GM23338 (cell line): ENCODE results near the gene RABIF.

Experiments used
- CREB1 ChIP-seq: fragments of 250-450 bp; sonication (Bioruptor Pico); IDR thresholded peaks from 2 replicates; pipeline ENCODE4 v1.5.0; 2020; ENCODE audit warnings: low read depth, mild to moderate bottlenecking, moderate library complexity
- CTCF ChIP-seq, 2 experiments: fragments of 200-600 bp in 1 of 2; sonication (generic) in 1 of 2; conservative IDR thresholded peaks; 2 replicates each; pipeline versions ENCODE4 v1.5.1 to v1.6.1; 2016 to 2017; ENCODE audit warnings: antibody characterized with exemption in 2 of 2, low read depth in 2 of 2, mild to moderate bottlenecking in 2 of 2, moderate library complexity in 1 of 2
- ETS1 ChIP-seq: IDR thresholded peaks from 2 replicates; pipeline ENCODE4 v1.6.1; 2016; ENCODE audit warnings: antibody characterized with exemption
- EZH2 ChIP-seq: fragments of 200-600 bp; sonication (generic); IDR thresholded peaks from one replicate; pipeline ENCODE4 v1.8.0; 2017; ENCODE audit warnings: antibody characterized with exemption, mild to moderate bottlenecking, low read depth; ENCODE audit not compliant: unreplicated experiment
- JUNB ChIP-seq: IDR thresholded peaks from one replicate; pipeline ENCODE4 v1.6.1; 2016; ENCODE audit warnings: antibody characterized with exemption; ENCODE audit not compliant: unreplicated experiment
- NANOG ChIP-seq: IDR thresholded peaks from 2 replicates; pipeline ENCODE4 v1.6.1; 2016; ENCODE audit warnings: antibody characterized with exemption, borderline replicate concordance
- POLR2AphosphoS5 ChIP-seq: IDR thresholded peaks from 2 replicates; pipeline ENCODE4 v1.6.1; 2016; ENCODE audit warnings: antibody characterized with exemption, low read depth
- REST ChIP-seq: IDR thresholded peaks from one replicate; pipeline ENCODE4 v1.6.1; 2018; ENCODE audit warnings: antibody characterized with exemption; ENCODE audit not compliant: unreplicated experiment

GRCh38 chr1:202854787-202855186 is 34.2 kb downstream of the RABIF start:
- TF ChIP-seq JUNB (no peak), CTCF (conservative IDR thresholded peaks at IDR 0.05; ENCODE audit: low read depth in 2 of 2) (no peak), EZH2 (no peak), ETS1 (no peak), REST (no peak), POLR2AphosphoS5 (no peak), CREB1 (CRISPR knock-in tag) (no peak), NANOG (no peak)
